Peyer's patch (tissue), 4 donors: ENCODE results near the gene NFKBIL1. TPM values are rescaled to one million over a fixed set of nuclear protein-coding genes. Genes with fewer than 3 reads are reported as not detected.

Source experiments
- DNase-seq, 3 donors: peaks; one replicate each; pipeline ENCODE4 v3.0.0-alpha.2; 2017 to 2019
- H3K27ac ChIP-seq, 4 donors: fragments of 200-600 bp; sonication (generic); one replicate each; pipeline ENCODE4 v1.5.1; 2016 to 2019
- H3K27me3 ChIP-seq, 2 donors: fragments of 200-600 bp; sonication (generic); one replicate each; pipeline ENCODE4 v1.5.1; 2019
- H3K36me3 ChIP-seq, 3 donors: fragments of 200-600 bp; sonication (generic); one replicate each; pipeline ENCODE4 v1.5.1; 2016 to 2019
- H3K4me1 ChIP-seq, 4 donors: fragments of 200-600 bp; sonication (generic); one replicate each; pipeline ENCODE4 v1.5.1; 2016 to 2019
- H3K4me3 ChIP-seq, 4 donors: fragments of 200-600 bp; sonication (generic); 1 replicate in 3 of 4; 2 replicates in 1 of 4; pipeline ENCODE4 v1.5.1; 2016 to 2019; ENCODE audit warnings: mild to moderate bottlenecking in 1 of 4
- H3K9me3 ChIP-seq, 4 donors: fragments of 200-600 bp; sonication (generic); one replicate each; pipeline ENCODE4 v1.5.1; 2016 to 2019; ENCODE audit warnings: mild to moderate bottlenecking in 1 of 4
- POLR2A ChIP-seq, 2 donors: fragments of 450-650 bp; IDR thresholded peaks; one replicate each; pipeline ENCODE4 v1.5.1; 2017; ENCODE audit warnings: antibody characterized with exemption in 2 of 2, mild to moderate bottlenecking in 2 of 2, moderate library complexity in 2 of 2
- total RNA-seq, 4 donors: library from RNA; depleted of rRNA; stranded (reverse); fragments of >200 nt; gene quantifications; one replicate each; pipeline ENCODE4 v1.1.0, GENCODE V29; 2016
- TF ChIP-seq, protein P1 (sequence below), 6 experiments: fragments of 450-650 bp in 4 of 6; fragments of 200-600 bp in 2 of 6; sonication (generic) in 1 of 6; IDR thresholded peaks; one replicate each; pipeline ENCODE4 v1.5.1; 2017 to 2019; ENCODE audit warnings: antibody characterized with exemption in 6 of 6, mild to moderate bottlenecking in 3 of 6, moderate library complexity in 1 of 6

The NFKBIL1 gene
- total RNA-seq, 4 donors from 2014 or later = 20.0 to 34.5 (median 30.1) TPM

DNA sequence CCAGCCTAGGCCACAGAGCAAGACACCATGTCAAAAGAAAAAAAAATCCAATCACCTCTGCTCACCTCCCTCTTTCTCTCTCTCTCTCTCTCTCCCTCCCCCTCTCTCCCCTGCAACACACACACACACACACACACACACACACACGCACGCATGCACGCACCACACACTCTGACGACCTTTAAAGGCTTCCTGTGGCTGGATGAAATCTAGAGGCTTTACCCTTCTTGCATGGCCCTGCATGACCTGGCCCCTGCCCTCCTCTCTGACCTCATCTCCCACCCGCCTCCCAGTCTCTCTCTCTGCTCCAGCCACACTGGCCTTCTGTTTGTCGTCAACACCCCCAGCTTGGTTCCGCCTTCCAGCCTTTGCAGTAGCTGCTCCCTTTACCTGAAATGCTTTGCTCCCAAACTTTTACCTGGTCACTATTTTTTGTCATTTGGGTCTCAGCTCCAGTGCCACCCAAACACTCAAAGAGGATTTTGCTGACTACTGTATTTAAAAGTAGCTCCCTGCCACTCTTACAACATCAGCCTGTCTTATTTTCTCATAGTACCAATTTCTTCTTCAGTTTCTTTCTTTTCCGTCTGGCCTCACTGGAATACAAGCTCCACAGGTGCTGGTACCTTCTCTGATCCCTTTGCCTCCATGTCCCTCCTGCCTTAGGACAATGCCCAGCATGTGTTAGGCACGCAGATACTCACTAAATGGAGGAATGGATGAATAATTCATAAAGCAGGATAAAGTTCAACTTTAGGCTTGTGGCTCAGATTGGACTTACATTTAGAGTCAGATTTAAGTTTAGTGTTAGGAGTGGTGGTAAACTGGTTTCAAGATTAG is 20.3 kb downstream of the NFKBIL1 start:
- Histone ChIP-seq H3K4me1 (peaks cover 0 to 8% (median 3%) of the 10 kb centered on the region in 4 donors), H3K36me3 (no peaks in the 10 kb centered on the region), H3K9me3 (no peaks in the 10 kb centered on the region), H3K27ac (peak overlapping the region in 1 of 4 donors; percentile 73), H3K27me3 (no peaks in the 10 kb centered on the region), H3K4me3 (no peak overlapping the region)
- TF ChIP-seq, protein P1, sequence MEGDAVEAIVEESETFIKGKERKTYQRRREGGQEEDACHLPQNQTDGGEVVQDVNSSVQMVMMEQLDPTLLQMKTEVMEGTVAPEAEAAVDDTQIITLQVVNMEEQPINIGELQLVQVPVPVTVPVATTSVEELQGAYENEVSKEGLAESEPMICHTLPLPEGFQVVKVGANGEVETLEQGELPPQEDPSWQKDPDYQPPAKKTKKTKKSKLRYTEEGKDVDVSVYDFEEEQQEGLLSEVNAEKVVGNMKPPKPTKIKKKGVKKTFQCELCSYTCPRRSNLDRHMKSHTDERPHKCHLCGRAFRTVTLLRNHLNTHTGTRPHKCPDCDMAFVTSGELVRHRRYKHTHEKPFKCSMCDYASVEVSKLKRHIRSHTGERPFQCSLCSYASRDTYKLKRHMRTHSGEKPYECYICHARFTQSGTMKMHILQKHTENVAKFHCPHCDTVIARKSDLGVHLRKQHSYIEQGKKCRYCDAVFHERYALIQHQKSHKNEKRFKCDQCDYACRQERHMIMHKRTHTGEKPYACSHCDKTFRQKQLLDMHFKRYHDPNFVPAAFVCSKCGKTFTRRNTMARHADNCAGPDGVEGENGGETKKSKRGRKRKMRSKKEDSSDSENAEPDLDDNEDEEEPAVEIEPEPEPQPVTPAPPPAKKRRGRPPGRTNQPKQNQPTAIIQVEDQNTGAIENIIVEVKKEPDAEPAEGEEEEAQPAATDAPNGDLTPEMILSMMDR (IDR thresholded peaks at IDR 0.05) = no peak
- TF ChIP-seq POLR2A (IDR thresholded peaks at IDR 0.05) = no peak
- no peak for DNase-seq

DNA sequence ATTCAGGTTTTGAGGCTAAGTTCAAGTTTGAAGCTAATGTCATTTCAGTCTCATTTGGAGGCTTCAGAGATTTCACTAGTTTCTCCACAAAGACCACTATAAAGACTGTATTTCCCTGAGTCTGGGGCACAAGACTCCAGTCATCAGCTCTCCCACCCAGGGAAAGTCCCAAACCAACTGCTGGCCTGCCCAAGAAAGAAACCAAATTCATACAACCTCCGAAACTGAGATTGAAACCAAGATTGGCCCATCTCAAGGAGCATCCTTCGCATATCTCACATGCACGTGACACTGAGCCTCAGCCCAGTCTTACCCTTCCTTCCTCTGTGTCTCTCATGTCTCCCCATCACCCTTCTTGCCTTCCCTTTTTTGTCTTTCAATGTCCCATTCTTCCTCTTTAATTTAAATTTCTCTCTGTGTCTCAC is 21.1 kb downstream of the NFKBIL1 start:
- TF ChIP-seq, protein P1 (IDR thresholded peaks at IDR 0.05) = no peak
- TF ChIP-seq POLR2A (IDR thresholded peaks at IDR 0.05) = no peak
- DNase-seq = peak in 2 of 3 donors; percentile 81 to 82
- Histone ChIP-seq H3K27ac (peak overlapping the region in 1 of 4 donors; percentile 73), H3K4me3 (no peak overlapping the region), H3K36me3 (no peaks in the 10 kb centered on the region), H3K27me3 (no peaks in the 10 kb centered on the region), H3K4me1 (peaks cover 0 to 14% (median 3%) of the 10 kb centered on the region in 4 donors), H3K9me3 (no peaks in the 10 kb centered on the region)

DNA sequence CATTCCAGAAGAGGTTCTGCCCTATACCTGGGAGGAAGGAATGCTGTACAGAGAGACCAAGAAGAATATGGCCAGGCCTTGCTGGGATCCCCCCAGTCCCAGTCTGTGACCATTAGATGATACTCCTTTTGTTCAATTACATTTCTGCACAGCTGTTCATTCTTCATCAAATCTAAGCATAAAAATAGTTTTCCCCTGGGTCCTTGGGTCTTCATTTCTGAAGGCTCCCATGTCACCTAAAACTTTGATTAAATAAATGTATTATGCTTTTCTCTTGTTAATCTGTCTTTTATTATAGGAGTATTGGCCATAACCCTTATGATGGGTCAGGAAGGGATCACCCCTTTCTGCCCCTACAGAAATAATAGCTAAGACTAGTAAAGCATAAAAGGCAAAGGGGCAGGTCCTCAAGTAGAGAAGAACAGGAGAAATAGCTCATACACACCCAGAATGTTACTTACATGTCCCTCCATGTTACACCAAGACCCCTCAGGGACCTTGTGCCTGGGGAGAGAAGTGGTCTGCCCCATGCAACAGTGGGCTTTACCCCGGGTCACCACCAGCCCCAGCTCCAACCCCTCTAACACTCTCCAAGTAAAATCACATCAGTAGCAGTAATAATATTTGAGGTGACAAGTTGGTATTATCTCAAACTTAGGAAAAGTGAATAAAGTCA is 22.6 kb downstream of the NFKBIL1 start:
- Histone ChIP-seq H3K4me1 (peaks cover 0 to 20% (median 3%) of the 10 kb centered on the region in 4 donors), H3K9me3 (no peaks in the 10 kb centered on the region), H3K4me3 (no peak overlapping the region), H3K36me3 (no peaks in the 10 kb centered on the region), H3K27ac (peak overlapping the region in 1 of 4 donors; percentile 73), H3K27me3 (no peaks in the 10 kb centered on the region)
- TF ChIP-seq POLR2A (IDR thresholded peaks at IDR 0.05) = no peak
- TF ChIP-seq, protein P1 (IDR thresholded peaks at IDR 0.05) = no peak
- DNase-seq = no peak

DNA sequence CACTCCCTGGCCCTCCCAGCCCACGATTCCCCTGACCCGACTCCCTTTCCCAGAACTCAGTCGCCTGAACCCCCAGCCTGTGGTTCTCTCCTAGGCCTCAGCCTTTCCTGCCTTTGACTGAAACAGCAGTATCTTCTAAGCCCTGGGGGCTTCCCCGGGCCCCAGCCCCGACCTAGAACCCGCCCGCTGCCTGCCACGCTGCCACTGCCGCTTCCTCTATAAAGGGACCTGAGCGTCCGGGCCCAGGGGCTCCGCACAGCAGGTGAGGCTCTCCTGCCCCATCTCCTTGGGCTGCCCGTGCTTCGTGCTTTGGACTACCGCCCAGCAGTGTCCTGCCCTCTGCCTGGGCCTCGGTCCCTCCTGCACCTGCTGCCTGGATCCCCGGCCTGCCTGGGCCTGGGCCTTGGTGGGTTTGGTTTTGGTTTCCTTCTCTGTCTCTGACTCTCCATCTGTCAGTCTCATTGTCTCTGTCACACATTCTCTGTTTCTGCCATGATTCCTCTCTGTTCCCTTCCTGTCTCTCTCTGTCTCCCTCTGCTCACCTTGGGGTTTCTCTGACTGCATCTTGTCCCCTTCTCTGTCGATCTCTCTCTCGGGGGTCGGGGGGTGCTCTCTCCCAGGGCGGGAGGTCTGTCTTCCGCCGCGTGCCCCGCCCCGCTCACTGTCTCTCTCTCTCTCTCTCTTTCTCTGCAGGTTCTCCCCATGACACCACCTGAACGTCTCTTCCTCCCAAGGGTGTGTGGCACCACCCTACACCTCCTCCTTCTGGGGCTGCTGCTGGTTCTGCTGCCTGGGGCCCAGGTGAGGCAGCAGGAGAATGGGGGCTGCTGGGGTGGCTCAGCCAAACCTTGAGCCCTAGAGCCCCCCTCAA is 24.9 kb downstream of the NFKBIL1 start, which contains the start of gene LTA:
Gene LTA, plus strand, starts transcription at position 249 of the 871 bp plus-strand sequence. Its CDS starts 454 bp downstream, at position 703.
- Histone ChIP-seq H3K27ac (peak within 1 kb of the TSS; percentile 65 to 93 (median 74)), H3K36me3 (no peaks in the 10 kb centered on the region), H3K4me3 (peak within 1 kb of the TSS; percentile 33 to 44 (median 35)), H3K27me3 (no peaks in the 10 kb centered on the region), H3K4me1 (peaks cover 0 to 26% (median 3%) of the 10 kb centered on the region in 4 donors), H3K9me3 (no peaks in the 10 kb centered on the region)
- peak in 2 of 3 donors; percentile 74 to 80 for DNase-seq
- TF ChIP-seq, protein P1 (IDR thresholded peaks at IDR 0.05) = no peak
- no peak for TF ChIP-seq POLR2A (IDR thresholded peaks at IDR 0.05)
